GM23338 (cell line): ENCODE data around the gene LTB. TPM values are rescaled to one million over a fixed set of nuclear protein-coding genes. Genes with fewer than 3 reads are reported as not detected.
"Not testable (repeated sequence)": the region's sequence is repeated elsewhere in the genome, so short reads cannot be mapped to it uniquely, and the experiment has no call there.

Experiments
- ATAC-seq: fragments of 200-7000 bp; cut with Tn5 transposase; 3 replicates; pipeline ENCODE4 v1.9.1; 2020
- DNase-seq: peaks from one replicate; pipeline ENCODE4 v3.0.0-alpha.2; 2015; ENCODE audit warnings: low spot score
- H2AFZ ChIP-seq: fragments of 200-600 bp; sonication (generic); 2 replicates; pipeline ENCODE4 v1.8.0; 2016; ENCODE audit warnings: antibody characterized with exemption, mild to moderate bottlenecking, moderate library complexity
- H3F3A ChIP-seq: fragments of 200-600 bp; sonication (generic); replicated peaks from 2 replicates; pipeline ENCODE4 v1.8.0; 2017; ENCODE audit warnings: antibody characterized with exemption, mixed run types, low read depth
- H3K27ac ChIP-seq: fragments of 200-600 bp; sonication (generic); 2 replicates; pipeline ENCODE4 v1.6.1; 2016; ENCODE audit warnings: low read depth
- H3K27me3 ChIP-seq: fragments of 200-600 bp; sonication (generic); 2 replicates; pipeline ENCODE4 v1.8.0; 2016; ENCODE audit warnings: mild to moderate bottlenecking, mixed run types, moderate library complexity; ENCODE audit not compliant: insufficient read depth
- H3K36me3 ChIP-seq: fragments of 200-600 bp; sonication (generic); 2 replicates; pipeline ENCODE4 v1.8.0; 2016; ENCODE audit warnings: mild to moderate bottlenecking; ENCODE audit not compliant: insufficient read depth
- H3K4me1 ChIP-seq: fragments of 200-600 bp; sonication (generic); 2 replicates; pipeline ENCODE4 v1.8.0; 2016; ENCODE audit warnings: mild to moderate bottlenecking, moderate library complexity; ENCODE audit not compliant: insufficient read depth
- H3K4me2 ChIP-seq: fragments of 200-600 bp; sonication (generic); 2 replicates; pipeline ENCODE4 v1.7.1; 2017; ENCODE audit warnings: mixed run types
- H3K4me3 ChIP-seq: fragments of 200-600 bp; sonication (generic); 2 replicates; pipeline ENCODE4 v1.6.1; 2016; ENCODE audit warnings: mixed run types
- H3K79me2 ChIP-seq: fragments of 200-600 bp; sonication (generic); replicated peaks from 2 replicates; pipeline ENCODE4 v1.8.0; 2017; ENCODE audit warnings: mild to moderate bottlenecking; ENCODE audit not compliant: insufficient read depth
- H3K9me2 ChIP-seq: fragments of 200-600 bp; sonication (generic); 2 replicates; pipeline ENCODE4 v1.8.0; 2017; ENCODE audit not compliant: insufficient read depth
- H4K20me1 ChIP-seq: fragments of 200-600 bp; sonication (generic); replicated peaks from 2 replicates; pipeline ENCODE4 v1.8.0; 2017; ENCODE audit warnings: mild to moderate bottlenecking; ENCODE audit not compliant: insufficient read depth
- H3K27ac Mint-ChIP-seq: 2 replicates; pipeline ENCODE4 v1.8.0; 2020; ENCODE audit warnings: inconsistent platforms, mild to moderate bottlenecking, moderate library complexity, mixed read lengths
- H3K27me3 Mint-ChIP-seq: 3 replicates; pipeline ENCODE4 v1.8.0; 2022; ENCODE audit warnings: low read depth, mild to moderate bottlenecking, moderate library complexity, mixed read lengths, inconsistent platforms; ENCODE audit not compliant: insufficient read depth, poor library complexity
- H3K36me3 Mint-ChIP-seq: 3 replicates; pipeline ENCODE4 v1.8.0; 2021; ENCODE audit warnings: low read depth, mild to moderate bottlenecking, inconsistent platforms, moderate library complexity, mixed read lengths
- H3K4me1 Mint-ChIP-seq: 3 replicates; pipeline ENCODE4 v1.8.0; 2020; ENCODE audit warnings: mild to moderate bottlenecking, inconsistent platforms, mixed read lengths
- H3K4me3 Mint-ChIP-seq: 3 replicates; pipeline ENCODE4 v1.8.0; 2021; ENCODE audit warnings: moderate library complexity, mild to moderate bottlenecking, inconsistent platforms, mixed read lengths
- H3K9me3 Mint-ChIP-seq: 3 replicates; pipeline ENCODE4 v1.8.0; 2020; ENCODE audit warnings: moderate library complexity, mild to moderate bottlenecking, inconsistent platforms, mixed read lengths
- CREB1 ChIP-seq: fragments of 250-450 bp; sonication (Bioruptor Pico); IDR thresholded peaks from 2 replicates; pipeline ENCODE4 v1.5.0; 2020; ENCODE audit warnings: low read depth, mild to moderate bottlenecking, moderate library complexity
- CTCF ChIP-seq, 2 experiments: fragments of 200-600 bp in 1 of 2; sonication (generic) in 1 of 2; conservative IDR thresholded peaks; 2 replicates each; pipeline versions ENCODE4 v1.5.1 to v1.6.1; 2016 to 2017; ENCODE audit warnings: antibody characterized with exemption in 2 of 2, low read depth in 2 of 2, mild to moderate bottlenecking in 2 of 2, moderate library complexity in 1 of 2
- EZH2 ChIP-seq: fragments of 200-600 bp; sonication (generic); IDR thresholded peaks from one replicate; pipeline ENCODE4 v1.8.0; 2017; ENCODE audit warnings: antibody characterized with exemption, mild to moderate bottlenecking, low read depth; ENCODE audit not compliant: unreplicated experiment
- EZH2phosphoT487 ChIP-seq: fragments of 200-600 bp; sonication (generic); IDR thresholded peaks from one replicate; pipeline ENCODE4 v1.8.1; 2018; ENCODE audit warnings: antibody characterized with exemption; ENCODE audit not compliant: unreplicated experiment
- POLR2AphosphoS5 ChIP-seq: IDR thresholded peaks from 2 replicates; pipeline ENCODE4 v1.6.1; 2016; ENCODE audit warnings: antibody characterized with exemption, low read depth
- ZNF462 ChIP-seq: fragments of 250-450 bp; sonication (Bioruptor Pico); IDR thresholded peaks from 2 replicates; pipeline ENCODE4 v1.5.0; 2020; ENCODE audit warnings: mild to moderate bottlenecking, moderate library complexity
- polyA plus RNA-seq: library from polyadenylated mRNA; unstranded; fragments of >200 nt; fragmentation: Nextera tagmentation; extraction: Ambion mirVana; gene quantifications from 2 replicates; pipeline ENCODE4 v1.2.1, GENCODE V29; 2016
- total RNA-seq: library from RNA; depleted of rRNA; stranded (reverse); fragments of >200 nt; shearing (Covaris generic); gene quantifications from 2 replicates; pipeline ENCODE4 v1.2.3, GENCODE V29; 2014

LTB gene
- total and polyA plus RNA-seq, 2 experiments from 2014 or later: 1.7 TPM; not detected in 1

GRCh38 chr6:31556307-31556706 is 25.9 kb downstream of the LTB start (continued):
- TF ChIP-seq ZNF462 (CRISPR knock-in tag) (no peak), EZH2phosphoT487 (no peak), CREB1 (no peak), EZH2 (no peak), POLR2AphosphoS5 (no peak)

- H3K27ac Mint-ChIP-seq, H4K20me1 ChIP-seq, H3K4me2 ChIP-seq, H2AFZ ChIP-seq, H3K27me3 Mint-ChIP-seq, H3K36me3 ChIP-seq, H3K4me3 Mint-ChIP-seq, H3K27ac ChIP-seq, H3K4me1 ChIP-seq, H3K79me2 ChIP-seq, H3K4me1 Mint-ChIP-seq, H3K4me3 ChIP-seq, H3K27me3 ChIP-seq, H3K9me2 ChIP-seq, H3F3A ChIP-seq, H3K9me3 Mint-ChIP-seq: not testable (repeated sequence)
- DNase-seq (peak; percentile 82), ATAC-seq (peak; percentile 2; the same call in 2 of the 3 replicates)
- H3K36me3 Mint-ChIP-seq: peaks cover 27% of the 10 kb centered on the region
- TF ChIP-seq CTCF (conservative IDR thresholded peaks at IDR 0.05; ENCODE audit: low read depth in 2 of 2): peak; percentile 66 to 87
Observed at GRCh38 chr6:31551371-31551770, 30.9 kb downstream of the LTB start.
